ENCODE data around the gene DOCK2. TPM values are rescaled to one million over a fixed set of nuclear protein-coding genes. Genes with fewer than 3 reads are reported as not detected.

DOCK2 gene
- polyA plus RNA-seq, 1 experiment: 2.0 TPM

DNA sequence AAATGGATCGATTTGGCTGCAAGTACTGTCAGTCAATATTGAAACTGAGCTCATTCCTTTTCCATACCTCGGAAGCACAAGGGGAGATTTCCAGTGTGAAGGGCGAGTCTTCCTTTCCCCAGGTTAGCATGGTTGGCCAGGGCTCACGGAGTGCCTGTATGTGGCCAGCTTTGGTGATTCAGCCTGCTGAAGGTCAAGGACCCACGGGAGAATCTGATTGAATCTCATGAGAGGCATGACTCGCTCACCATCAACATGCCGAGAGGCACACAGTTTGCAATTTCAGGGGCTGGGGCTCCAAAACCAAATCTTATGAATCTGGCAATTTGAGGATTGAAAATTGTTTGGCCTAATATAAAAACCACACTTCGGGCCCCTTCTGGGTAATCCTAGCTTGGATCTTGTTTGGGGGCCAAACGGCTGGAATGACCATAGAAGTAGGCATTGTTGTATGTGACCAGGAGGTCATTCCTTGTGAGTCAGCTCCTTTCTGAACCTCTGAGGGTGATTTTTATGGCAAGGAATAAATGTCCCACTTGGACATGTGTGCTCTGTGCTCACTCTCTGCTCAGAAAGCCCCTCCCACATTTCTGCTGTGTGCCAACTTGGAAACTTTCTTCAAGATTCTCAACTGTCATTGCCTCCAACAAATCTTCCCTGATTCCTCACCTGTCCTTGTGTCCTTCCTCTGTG is 69.8 kb downstream of the DOCK2 start:
- Histone ChIP-seq H3K4me3 (ENCODE audit: low read depth, low read length) (no peak overlapping the region), H3K36me3 (ENCODE audit: control insufficient read depth, insufficient read depth, low read length) (no peaks in the 10 kb centered on the region), H3K27me3 (ENCODE audit: control insufficient read depth, insufficient read depth, low read length) (no peaks in the 10 kb centered on the region)
- POLR2A ChIA-PET: no interaction called here
- CTCF ChIA-PET: interaction anchor here (0.6 to 4.2 kb wide), 9 partner anchors 10 to 477 kb away, joined by 3 to 38 read pairs (median 3); partner anchors contain the start of gene INSYN2B
- TF ChIP-seq, protein P1, sequence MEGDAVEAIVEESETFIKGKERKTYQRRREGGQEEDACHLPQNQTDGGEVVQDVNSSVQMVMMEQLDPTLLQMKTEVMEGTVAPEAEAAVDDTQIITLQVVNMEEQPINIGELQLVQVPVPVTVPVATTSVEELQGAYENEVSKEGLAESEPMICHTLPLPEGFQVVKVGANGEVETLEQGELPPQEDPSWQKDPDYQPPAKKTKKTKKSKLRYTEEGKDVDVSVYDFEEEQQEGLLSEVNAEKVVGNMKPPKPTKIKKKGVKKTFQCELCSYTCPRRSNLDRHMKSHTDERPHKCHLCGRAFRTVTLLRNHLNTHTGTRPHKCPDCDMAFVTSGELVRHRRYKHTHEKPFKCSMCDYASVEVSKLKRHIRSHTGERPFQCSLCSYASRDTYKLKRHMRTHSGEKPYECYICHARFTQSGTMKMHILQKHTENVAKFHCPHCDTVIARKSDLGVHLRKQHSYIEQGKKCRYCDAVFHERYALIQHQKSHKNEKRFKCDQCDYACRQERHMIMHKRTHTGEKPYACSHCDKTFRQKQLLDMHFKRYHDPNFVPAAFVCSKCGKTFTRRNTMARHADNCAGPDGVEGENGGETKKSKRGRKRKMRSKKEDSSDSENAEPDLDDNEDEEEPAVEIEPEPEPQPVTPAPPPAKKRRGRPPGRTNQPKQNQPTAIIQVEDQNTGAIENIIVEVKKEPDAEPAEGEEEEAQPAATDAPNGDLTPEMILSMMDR (IDR thresholded peaks at IDR 0.05; ENCODE audit: insufficient read depth, low read depth, low read length): no peak
- DNase-seq (ENCODE audit: low read depth): peak; percentile 32

DNA sequence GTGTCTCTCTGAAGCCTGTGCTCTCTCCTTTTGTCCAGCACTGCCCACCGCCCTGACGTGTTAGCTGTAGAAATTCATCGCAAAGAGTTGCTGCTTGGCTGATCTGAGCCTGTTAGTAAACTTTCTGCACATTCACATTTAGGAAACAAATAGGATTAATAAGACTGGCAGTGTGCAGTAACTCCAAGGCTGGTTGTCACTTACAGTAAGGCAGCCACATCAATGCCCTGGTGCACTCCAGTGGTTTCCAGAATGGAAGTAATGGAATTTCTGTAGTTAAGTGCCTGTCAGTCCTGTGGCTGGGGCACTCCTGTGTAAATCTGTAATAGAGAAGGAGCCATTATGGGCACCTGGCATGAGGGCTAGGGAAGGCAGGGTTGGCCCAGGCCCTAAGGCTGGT is 70.6 kb downstream of the DOCK2 start:
- no peak for DNase-seq (ENCODE audit: low read depth)
- H3K4me3 ChIP-seq (ENCODE audit: low read depth, low read length): no peak overlapping the region
- ChIA-PET CTCF (interaction anchor here (1.6 to 4.2 kb wide), 2 partner anchors 9 to 272 kb away, joined by 7 to 38 read pairs; partner anchors contain the start of gene INSYN2B), POLR2A (no interaction called here)
- TF ChIP-seq, protein P1 (IDR thresholded peaks at IDR 0.05; ENCODE audit: insufficient read depth, low read depth, low read length): no peak
- H3K36me3 ChIP-seq (ENCODE audit: control insufficient read depth, insufficient read depth, low read length): no peaks in the 10 kb centered on the region
- H3K27me3 ChIP-seq (ENCODE audit: control insufficient read depth, insufficient read depth, low read length): no peaks in the 10 kb centered on the region

DNA sequence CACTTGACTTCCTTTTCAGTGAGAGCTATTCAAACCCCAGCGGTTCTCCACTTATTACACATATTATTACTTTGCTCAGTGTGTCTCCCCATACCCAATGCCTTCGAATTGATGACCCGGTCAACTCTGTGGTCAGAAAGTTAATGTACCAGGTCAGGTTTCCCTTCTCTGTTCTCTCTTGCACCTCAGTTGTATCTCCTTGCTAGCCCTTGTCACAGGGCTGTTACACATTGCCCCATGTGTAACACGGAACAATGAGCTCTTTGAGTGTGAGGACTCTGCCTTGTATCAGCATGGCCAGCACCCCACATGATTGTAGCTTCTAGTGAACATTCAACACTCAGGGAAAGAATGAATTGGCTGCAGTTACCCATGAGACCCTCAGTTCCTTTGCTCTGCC is 73.6 kb downstream of the DOCK2 start:
- Histone ChIP-seq H3K4me3 (ENCODE audit: low read depth, low read length) (no peak overlapping the region), H3K27me3 (ENCODE audit: control insufficient read depth, insufficient read depth, low read length) (no peaks in the 10 kb centered on the region), H3K36me3 (ENCODE audit: control insufficient read depth, insufficient read depth, low read length) (no peaks in the 10 kb centered on the region)
- ChIA-PET CTCF (interaction anchor here (1.0 to 3.9 kb wide), 3 partner anchors 8 to 269 kb away, joined by 3 to 33 read pairs (median 11); partner anchors contain the start of gene INSYN2B), POLR2A (no interaction called here)
- no peak for DNase-seq (ENCODE audit: low read depth)
- TF ChIP-seq, protein P1 (IDR thresholded peaks at IDR 0.05; ENCODE audit: insufficient read depth, low read depth, low read length): no peak

DNA sequence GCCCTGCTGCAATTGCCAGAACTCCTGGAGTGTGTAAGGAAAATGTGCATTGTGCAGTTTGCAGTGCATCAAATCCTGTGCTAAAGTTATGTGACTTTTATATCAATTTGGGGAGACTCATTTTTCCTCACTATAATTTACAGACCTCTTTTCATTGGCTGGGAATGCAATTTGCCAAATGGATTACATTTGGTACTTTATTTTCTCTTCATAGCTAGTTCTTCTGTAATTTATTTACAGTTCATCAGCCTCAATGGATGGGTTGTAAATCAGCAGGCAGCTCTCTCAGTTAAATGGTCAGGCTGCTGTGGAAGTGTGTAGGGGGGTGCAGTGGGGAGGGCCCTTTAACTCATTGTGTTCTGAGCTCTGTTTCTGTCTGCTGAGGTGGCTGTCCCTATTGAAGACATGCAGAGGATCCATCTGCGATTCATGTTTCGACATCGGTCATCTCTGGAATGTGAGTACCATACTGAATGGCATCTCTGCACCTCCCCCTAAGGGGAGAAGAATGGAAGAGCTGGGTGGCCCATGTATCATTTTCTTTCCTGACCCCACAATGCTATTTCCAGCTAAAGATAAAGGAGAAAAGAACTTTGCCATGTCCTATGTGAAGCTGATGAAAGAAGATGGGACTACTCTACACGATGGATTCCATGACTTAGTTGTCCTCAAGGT is 74.6 kb downstream of the DOCK2 start:
- ChIA-PET POLR2A (no interaction called here), CTCF (interaction anchor here (0.6 to 3.9 kb wide), 7 partner anchors 9 to 268 kb away, joined by 3 to 33 read pairs (median 5); partner anchors contain the start of gene INSYN2B)
- H3K36me3 ChIP-seq (ENCODE audit: control insufficient read depth, insufficient read depth, low read length): no peaks in the 10 kb centered on the region
- H3K27me3 ChIP-seq (ENCODE audit: control insufficient read depth, insufficient read depth, low read length): no peaks in the 10 kb centered on the region
- no peak for DNase-seq (ENCODE audit: low read depth)
- TF ChIP-seq, protein P1 (IDR thresholded peaks at IDR 0.05; ENCODE audit: insufficient read depth, low read depth, low read length): no peak
- no peak overlapping the region for H3K4me3 ChIP-seq (ENCODE audit: low read depth, low read length)

DNA sequence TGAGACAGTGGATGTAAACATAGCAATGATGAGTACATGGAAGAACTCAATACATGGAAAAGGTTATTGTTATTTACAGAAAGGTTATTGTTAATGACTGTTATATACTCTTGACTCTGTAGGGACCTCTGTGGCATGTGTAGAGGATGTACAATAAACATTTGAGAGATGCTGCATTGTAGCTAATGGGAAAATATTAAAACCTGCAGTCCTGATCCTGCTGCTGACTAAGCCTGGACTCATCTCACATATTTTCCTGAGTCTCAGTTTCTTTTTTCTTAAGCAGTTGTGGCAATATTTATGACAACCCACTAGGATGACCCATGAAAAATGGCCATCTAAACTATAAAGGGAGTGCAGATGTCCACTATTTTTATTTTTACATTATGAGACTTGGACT is 75.4 kb downstream of the DOCK2 start:
- Histone ChIP-seq H3K4me3 (ENCODE audit: low read depth, low read length) (no peak overlapping the region), H3K36me3 (ENCODE audit: control insufficient read depth, insufficient read depth, low read length) (no peaks in the 10 kb centered on the region), H3K27me3 (ENCODE audit: control insufficient read depth, insufficient read depth, low read length) (no peaks in the 10 kb centered on the region)
- DNase-seq (ENCODE audit: low read depth): no peak
- CTCF ChIA-PET: interaction anchor here (1.3 to 3.9 kb wide), 5 partner anchors 10 to 268 kb away, joined by 4 to 33 read pairs (median 6); partner anchors contain the start of gene INSYN2B
- TF ChIP-seq, protein P1 (IDR thresholded peaks at IDR 0.05; ENCODE audit: insufficient read depth, low read depth, low read length): no peak
- POLR2A ChIA-PET: no interaction called here
